Sigmoid colon (tissue), 7 donors: ENCODE measurements around the gene TPI1. TPM values are rescaled to one million over a fixed set of nuclear protein-coding genes. Genes with fewer than 3 reads are reported as not detected.

ENCODE experiments used
- DNase-seq: peaks from one replicate; pipeline ENCODE4 v3.0.0-alpha.2; 2019
- H3K27ac ChIP-seq, 4 donors: fragments of 200-600 bp; sonication (generic); one replicate each; pipeline ENCODE4 v1.5.1; 2016 to 2019; ENCODE audit warnings: mild to moderate bottlenecking in 1 of 4
- H3K27me3 ChIP-seq, 3 donors: fragments of 200-600 bp; sonication (generic); one replicate each; pipeline ENCODE4 v1.5.1; 2019; ENCODE audit warnings: mild to moderate bottlenecking in 1 of 3
- H3K36me3 ChIP-seq, 4 donors: fragments of 200-600 bp; sonication (generic); one replicate each; pipeline ENCODE4 v1.5.1; 2016 to 2019
- H3K4me1 ChIP-seq, 4 donors: fragments of 200-600 bp; sonication (generic); one replicate each; pipeline ENCODE4 v1.5.1; 2017 to 2019
- H3K4me3 ChIP-seq, 4 donors: fragments of 200-600 bp; sonication (generic); one replicate each; pipeline ENCODE4 v1.5.1; 2017 to 2019; ENCODE audit warnings: mild to moderate bottlenecking in 2 of 4, moderate library complexity in 1 of 4
- H3K9me3 ChIP-seq, 4 donors: fragments of 200-600 bp in 3 of 4; sonication (generic) in 3 of 4; one replicate each; pipeline versions ENCODE4 v1.5.1 to v1.6.1; 2013 to 2019
- CTCF ChIP-seq, 4 experiments: fragments of 450-650 bp in 3 of 4; fragments of 200-600 bp in 1 of 4; IDR thresholded peaks; one replicate each; pipeline ENCODE4 v1.5.1; 2016 to 2019; ENCODE audit warnings: antibody characterized with exemption in 4 of 4, mild to moderate bottlenecking in 3 of 4, moderate library complexity in 2 of 4
- EP300 ChIP-seq, 4 donors: sonication (generic); formaldehyde crosslinking; IDR thresholded peaks; one replicate each; pipeline ENCODE4 v1.6.1; 2017; ENCODE audit warnings: antibody characterized with exemption in 4 of 4
- POLR2A ChIP-seq, 2 donors: fragments of 450-650 bp; IDR thresholded peaks; one replicate each; pipeline ENCODE4 v1.6.1; 2016; ENCODE audit warnings: antibody characterized with exemption in 2 of 2, mild to moderate bottlenecking in 2 of 2, moderate library complexity in 2 of 2
- POLR2AphosphoS5 ChIP-seq, 4 donors: sonication (generic); formaldehyde crosslinking; IDR thresholded peaks; one replicate each; pipeline ENCODE4 v1.6.1; 2017; ENCODE audit warnings: antibody characterized with exemption in 4 of 4
- WGBS, 2 donors: extraction: QIAGEN DNeasy Blood & Tissue Kit; methylation state at CpG; one replicate each; pipeline ENCODE4 v1.1.7; 2013; 5-methylcytosine and 5-hydroxymethylcytosine counted together
- intact Hi-C: fragments of 100-400 bp; cut with DNase I; formaldehyde crosslinking; loops from one replicate; pipeline ENCODE4 v1.15.1; 2023
- polyA plus RNA-seq, 3 donors: library from polyadenylated mRNA; stranded (reverse); fragments of 200-250 nt; gene quantifications; one replicate each; pipeline ENCODE4 v1.2.3, GENCODE V29; 2013
- total RNA-seq, 4 donors: library from RNA; depleted of rRNA; stranded (reverse); fragments of >200 nt; gene quantifications; one replicate each; pipeline ENCODE4 v1.1.0, GENCODE V29; 2016
- donor health status: healthy with polysubstance abuse.
- donor health status: Bipolar disorder and iron deficiency.
- donor health status: healthy.

The TPI1 gene
- total and polyA plus RNA-seq, 7 donors, result 194 to 994 (median 345) TPM

- Histone ChIP-seq H3K9me3 (no peaks in the 10 kb centered on the region), H3K27me3 (no peaks in the 10 kb centered on the region), H3K4me1 (peaks cover 0 to 25% (median 22%) of the 10 kb centered on the region in 4 donors), H3K36me3 (peaks cover 0 to 15% (median 2%) of the 10 kb centered on the region in 4 donors), H3K27ac (no peak overlapping the region), H3K4me3 (no peak overlapping the region)
- WGBS, 2 donors, result 85 to 93% methylated on average over 15 of the region's 15 CpGs
- no peak for DNase-seq
- TF ChIP-seq EP300 (IDR thresholded peaks at IDR 0.05), result no peak
- no peak for TF ChIP-seq POLR2A (IDR thresholded peaks at IDR 0.05)
- TF ChIP-seq CTCF (IDR thresholded peaks at IDR 0.05), result no peak
- no peak for TF ChIP-seq POLR2AphosphoS5 (IDR thresholded peaks at IDR 0.05)
- intact Hi-C loops, result no loop called here
Measured at GRCh38 chr12:6912164-6912935, 45.0 kb downstream of the TPI1 start.

GRCh38 chr12:6914246-6914946 is 47.1 kb downstream of the TPI1 start, which contains the start of gene ENO2:
Gene ENO2, plus strand, starts transcription at chr12:6914580. Its CDS starts 1,253 bp downstream, at chr12:6915833.
- H3K36me3 ChIP-seq, result peaks cover 0 to 27% (median 2%) of the 10 kb centered on the region in 4 donors
- peak within 1 kb of the TSS; percentile 83 to 92 (median 90) for H3K27ac ChIP-seq
- WGBS, 2 donors, result 0 to 1% methylated on average over 68 of the region's 68 CpGs
- DNase-seq, result peak; percentile 94
- H3K9me3 ChIP-seq, result no peaks in the 10 kb centered on the region
- intact Hi-C loops, result no loop called here
- H3K27me3 ChIP-seq, result no peaks in the 10 kb centered on the region
- TF ChIP-seq POLR2AphosphoS5 (IDR thresholded peaks at IDR 0.05), result peak; percentile 44 to 75 (median 61)
- TF ChIP-seq POLR2A (IDR thresholded peaks at IDR 0.05), result no peak
- peak within 1 kb of the TSS; percentile 79 to 90 (median 86) for H3K4me3 ChIP-seq
- peaks cover 0 to 25% (median 22%) of the 10 kb centered on the region in 4 donors for H3K4me1 ChIP-seq

- Histone ChIP-seq H3K4me1 (peaks cover 0 to 25% (median 22%) of the 10 kb centered on the region in 4 donors), H3K9me3 (no peaks in the 10 kb centered on the region), H3K36me3 (peaks cover 0 to 33% (median 4%) of the 10 kb centered on the region in 4 donors), H3K27me3 (no peaks in the 10 kb centered on the region), H3K4me3 (peak overlapping the region; percentile 79 to 90 (median 86)), H3K27ac (peak overlapping the region; percentile 83 to 92 (median 90))
- intact Hi-C loops, result no loop called here
- peak; percentile 67 for DNase-seq
- WGBS, 2 donors, result 13 to 27% methylated on average over 29 of the region's 29 CpGs
- TF ChIP-seq POLR2A (IDR thresholded peaks at IDR 0.05), result no peak
- no peak for TF ChIP-seq EP300 (IDR thresholded peaks at IDR 0.05)
- no peak for TF ChIP-seq CTCF (IDR thresholded peaks at IDR 0.05)
- no peak for TF ChIP-seq POLR2AphosphoS5 (IDR thresholded peaks at IDR 0.05)
Measured at GRCh38 chr12:6914947-6915788, 47.8 kb downstream of the TPI1 start.

GRCh38 chr12:6915789-6916285 is 48.5 kb downstream of the TPI1 start:
- Histone ChIP-seq H3K4me1 (peaks cover 0 to 25% (median 22%) of the 10 kb centered on the region in 4 donors), H3K27ac (peak overlapping the region; percentile 83 to 92 (median 90)), H3K27me3 (no peaks in the 10 kb centered on the region), H3K4me3 (no peak overlapping the region), H3K9me3 (no peaks in the 10 kb centered on the region), H3K36me3 (peaks cover 0 to 33% (median 4%) of the 10 kb centered on the region in 4 donors)
- intact Hi-C loops, result no loop called here
- DNase-seq, result no peak
- TF ChIP-seq POLR2A (IDR thresholded peaks at IDR 0.05), result no peak
- no peak for TF ChIP-seq EP300 (IDR thresholded peaks at IDR 0.05)
- no peak for TF ChIP-seq POLR2AphosphoS5 (IDR thresholded peaks at IDR 0.05)
- TF ChIP-seq CTCF (IDR thresholded peaks at IDR 0.05), result no peak
- WGBS, 2 donors, result 68 to 85% methylated on average over 14 of the region's 14 CpGs
